Stimulated activated CD8-positive, alpha-beta memory T cell treated with anti-CD3 and anti-CD28 coated beads, Interleukin-15, amount 100 ng/mL, for 48 hours (primary cell): Measurements from ENCODE around the gene CES3.
A peak's percentile ranks its signal among the peaks of the same experiment; 100 is the strongest.

Experiments used
- DNase-seq, 2 donors: peaks; one replicate each; pipeline ENCODE4 v3.0.0-alpha.2; 2020; ENCODE audit warnings: low read depth in 2 of 2

CES3 gene, protein sequence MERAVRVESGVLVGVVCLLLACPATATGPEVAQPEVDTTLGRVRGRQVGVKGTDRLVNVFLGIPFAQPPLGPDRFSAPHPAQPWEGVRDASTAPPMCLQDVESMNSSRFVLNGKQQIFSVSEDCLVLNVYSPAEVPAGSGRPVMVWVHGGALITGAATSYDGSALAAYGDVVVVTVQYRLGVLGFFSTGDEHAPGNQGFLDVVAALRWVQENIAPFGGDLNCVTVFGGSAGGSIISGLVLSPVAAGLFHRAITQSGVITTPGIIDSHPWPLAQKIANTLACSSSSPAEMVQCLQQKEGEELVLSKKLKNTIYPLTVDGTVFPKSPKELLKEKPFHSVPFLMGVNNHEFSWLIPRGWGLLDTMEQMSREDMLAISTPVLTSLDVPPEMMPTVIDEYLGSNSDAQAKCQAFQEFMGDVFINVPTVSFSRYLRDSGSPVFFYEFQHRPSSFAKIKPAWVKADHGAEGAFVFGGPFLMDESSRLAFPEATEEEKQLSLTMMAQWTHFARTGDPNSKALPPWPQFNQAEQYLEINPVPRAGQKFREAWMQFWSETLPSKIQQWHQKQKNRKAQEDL

DNA sequence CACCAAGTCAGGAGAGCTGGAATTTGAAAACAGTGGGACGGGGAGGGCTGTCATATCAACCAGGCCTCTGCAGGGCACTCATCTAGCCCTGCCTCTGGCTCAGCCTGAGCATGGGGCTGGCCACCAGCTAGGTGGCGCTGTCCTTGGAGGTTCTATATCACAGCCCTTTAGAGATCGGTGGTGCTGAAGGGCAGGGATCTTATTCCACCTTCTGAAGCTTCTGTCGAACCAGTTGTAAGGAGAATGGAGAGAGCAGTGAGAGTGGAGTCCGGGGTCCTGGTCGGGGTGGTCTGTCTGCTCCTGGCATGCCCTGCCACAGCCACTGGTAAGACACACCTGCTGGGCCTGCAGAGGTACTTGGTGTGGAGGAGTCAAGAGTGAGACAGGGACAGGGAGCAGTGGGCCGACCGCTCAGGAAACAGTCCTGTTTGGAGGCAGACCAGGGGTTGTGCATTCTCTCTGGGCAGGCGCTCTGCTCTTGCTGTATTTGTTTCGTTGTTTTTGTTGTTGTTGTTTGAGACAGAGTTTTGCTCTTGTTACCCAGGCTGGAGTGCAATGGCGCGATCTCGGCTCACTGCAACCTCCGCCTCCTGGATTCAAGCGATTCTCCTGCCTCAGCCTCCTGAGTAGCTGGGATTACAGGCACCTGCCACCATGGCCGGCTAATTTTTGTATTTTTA lies at the start of gene CES3:
CES3 (plus strand) TSS at position 202 of the 680 bp plus-strand sequence; CDS start at position 244, 42 bp downstream.
- peak; percentile 45 to 58 for DNase-seq

DNA sequence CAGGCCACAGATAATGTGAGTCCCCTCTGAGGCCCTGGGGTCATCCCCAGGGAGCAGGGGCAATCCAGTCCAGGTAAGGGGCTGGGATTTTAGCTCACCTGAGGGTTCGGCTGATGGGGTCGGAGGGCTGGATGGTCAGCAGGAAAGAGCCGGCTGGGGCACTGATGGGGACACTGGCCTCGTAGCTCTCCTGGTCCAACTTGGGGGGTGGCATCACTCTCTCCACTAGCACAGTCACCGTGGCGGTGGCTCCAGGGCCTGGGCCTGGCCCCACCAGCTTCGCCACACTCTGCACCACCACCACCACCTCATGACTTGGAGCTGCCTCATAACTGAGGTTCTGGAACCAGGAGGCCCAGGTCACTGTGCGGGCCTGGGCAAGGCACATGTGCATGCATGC lies 49.3 kb upstream of the CES3 start:
- DNase-seq, result no peak

DNA sequence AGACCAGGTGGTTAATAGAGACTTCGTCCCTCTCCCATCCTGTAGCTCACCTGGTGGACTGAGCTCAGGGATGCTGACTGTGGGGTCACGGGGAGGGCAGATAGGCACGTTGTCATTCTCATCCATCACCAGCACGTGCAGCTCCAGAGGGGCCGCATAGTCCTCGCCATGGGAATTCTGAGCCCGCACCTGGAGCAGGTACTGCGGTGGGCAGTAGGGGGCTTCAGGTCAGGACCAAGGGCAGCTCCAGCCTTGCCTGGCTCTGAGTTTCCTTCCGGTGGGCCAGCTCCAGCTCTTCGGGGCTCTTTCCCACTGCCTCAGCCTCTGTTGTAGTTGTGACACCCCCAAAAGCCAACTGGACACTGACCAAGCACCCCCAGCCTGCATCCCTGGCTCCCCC lies 48.0 kb upstream of the CES3 start:
- DNase-seq, result no peak

DNA sequence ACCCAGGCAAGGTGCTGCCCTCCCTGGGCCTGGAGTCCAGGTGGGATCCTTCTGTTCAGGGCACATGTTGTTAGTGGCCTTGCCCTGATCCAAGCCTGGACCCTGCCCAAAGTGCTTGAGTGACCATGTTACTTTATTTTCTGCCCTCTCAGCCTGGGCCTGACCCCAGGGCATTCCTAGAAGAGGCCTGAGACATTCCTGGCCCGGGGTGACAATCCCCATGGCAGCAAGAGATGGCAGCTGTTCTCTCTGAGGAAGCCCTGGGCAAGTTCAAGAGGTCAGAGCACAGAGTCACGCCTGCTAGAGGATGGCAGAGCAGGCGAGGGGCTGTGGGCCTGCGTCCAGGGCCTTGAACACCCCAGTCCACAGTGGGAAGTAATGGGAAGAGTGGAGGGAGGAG lies 47.4 kb upstream of the CES3 start:
- DNase-seq, result no peak

DNA sequence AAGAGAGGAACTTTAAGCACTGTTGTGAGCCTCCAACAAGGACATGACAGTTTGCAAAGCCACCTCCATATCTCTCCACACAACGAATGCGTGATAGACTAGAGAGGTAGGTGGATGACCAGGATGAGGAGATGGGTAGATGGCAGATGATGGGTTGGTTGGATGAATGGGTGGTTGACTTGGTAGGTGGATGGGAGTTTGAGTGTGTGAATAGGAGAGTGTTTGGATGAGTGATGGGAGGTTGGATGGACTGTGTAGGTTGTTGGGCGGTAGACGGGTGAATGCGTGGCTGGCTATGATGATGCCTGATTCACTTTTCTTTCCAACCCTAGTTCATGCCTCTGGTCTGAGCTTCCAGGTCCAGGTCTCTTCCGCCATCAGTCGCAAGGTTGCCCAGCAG lies 46.5 kb upstream of the CES3 start:
- no peak for DNase-seq

DNA sequence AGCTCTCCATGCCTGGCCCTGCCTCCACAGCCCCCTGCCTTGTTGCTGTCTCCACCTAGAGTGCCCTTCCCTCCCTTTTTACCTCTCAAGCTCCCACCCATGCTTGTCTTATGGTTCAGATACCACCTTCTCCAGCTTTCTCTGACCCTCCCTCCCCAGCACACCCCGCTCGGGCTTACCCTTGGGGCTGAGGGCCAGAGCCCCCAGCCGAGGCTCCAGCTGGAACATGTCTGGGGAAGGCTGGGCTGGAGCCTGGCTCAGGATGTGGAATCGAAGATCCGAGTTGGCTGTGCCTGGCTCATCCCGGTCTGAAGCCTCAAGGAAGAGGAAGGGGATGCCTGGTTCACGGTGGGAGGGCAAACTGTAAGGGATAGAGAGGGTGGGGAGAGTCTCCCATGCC lies 46.0 kb upstream of the CES3 start:
- no peak for DNase-seq

DNA sequence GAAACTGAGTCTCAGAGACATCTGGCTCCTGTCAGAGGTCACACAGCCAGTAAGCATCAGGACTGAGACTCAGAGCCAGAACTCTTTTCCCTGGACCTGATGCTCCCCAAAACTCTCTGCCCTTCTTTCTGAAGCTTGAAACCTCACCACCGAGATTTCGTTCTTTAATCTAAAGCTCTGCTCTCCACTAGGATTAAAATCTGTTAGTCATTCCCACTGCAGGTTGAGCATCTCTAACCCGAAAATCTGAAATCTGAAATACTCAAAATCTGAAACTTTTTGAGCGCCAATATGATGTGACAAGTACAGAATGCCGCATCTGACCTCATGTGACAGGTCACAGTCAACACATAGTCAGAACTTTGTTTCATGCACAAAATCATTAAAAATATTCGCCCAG lies 44.5 kb upstream of the CES3 start:
- DNase-seq, result no peak

DNA sequence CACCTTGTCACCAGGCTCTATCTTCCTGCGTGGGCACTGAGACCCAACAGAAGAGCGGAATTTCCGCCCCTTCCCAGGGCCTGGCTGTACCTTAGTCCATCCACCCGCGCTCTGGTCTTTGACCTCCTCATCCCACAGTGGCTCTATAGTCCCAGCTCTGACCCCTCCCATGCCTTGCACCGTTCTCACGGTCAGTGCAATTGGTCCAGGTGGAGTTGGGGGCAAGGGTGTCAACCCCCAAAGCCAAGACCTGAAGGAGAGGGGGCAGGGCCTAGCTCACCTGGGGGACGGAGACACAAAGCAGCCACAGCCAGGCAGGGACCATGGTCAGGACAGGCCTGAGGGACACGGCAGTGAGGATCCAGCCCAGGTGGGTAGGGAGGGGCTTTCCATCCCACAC lies 43.3 kb upstream of the CES3 start:
- no peak for DNase-seq

DNA sequence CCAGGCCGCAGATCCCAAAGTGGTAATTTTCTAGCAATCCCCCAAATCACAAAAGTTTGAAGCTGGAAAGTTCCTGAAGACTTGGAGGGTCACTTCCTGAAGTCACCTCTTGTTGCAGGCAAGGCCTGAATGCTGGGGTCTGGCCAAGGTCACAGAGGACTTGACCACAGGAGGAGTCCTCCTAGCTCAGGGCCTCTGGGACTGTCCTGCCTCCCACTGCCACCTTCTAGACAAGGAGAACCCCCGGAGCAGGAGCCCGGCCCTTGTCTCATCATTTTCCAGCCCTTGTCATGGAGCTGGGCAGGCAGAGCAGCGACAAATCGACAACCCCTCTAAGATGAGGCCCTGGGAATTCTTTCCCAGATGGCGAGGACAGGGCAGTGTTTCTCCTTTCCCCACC lies 42.7 kb upstream of the CES3 start:
- no peak for DNase-seq

DNA sequence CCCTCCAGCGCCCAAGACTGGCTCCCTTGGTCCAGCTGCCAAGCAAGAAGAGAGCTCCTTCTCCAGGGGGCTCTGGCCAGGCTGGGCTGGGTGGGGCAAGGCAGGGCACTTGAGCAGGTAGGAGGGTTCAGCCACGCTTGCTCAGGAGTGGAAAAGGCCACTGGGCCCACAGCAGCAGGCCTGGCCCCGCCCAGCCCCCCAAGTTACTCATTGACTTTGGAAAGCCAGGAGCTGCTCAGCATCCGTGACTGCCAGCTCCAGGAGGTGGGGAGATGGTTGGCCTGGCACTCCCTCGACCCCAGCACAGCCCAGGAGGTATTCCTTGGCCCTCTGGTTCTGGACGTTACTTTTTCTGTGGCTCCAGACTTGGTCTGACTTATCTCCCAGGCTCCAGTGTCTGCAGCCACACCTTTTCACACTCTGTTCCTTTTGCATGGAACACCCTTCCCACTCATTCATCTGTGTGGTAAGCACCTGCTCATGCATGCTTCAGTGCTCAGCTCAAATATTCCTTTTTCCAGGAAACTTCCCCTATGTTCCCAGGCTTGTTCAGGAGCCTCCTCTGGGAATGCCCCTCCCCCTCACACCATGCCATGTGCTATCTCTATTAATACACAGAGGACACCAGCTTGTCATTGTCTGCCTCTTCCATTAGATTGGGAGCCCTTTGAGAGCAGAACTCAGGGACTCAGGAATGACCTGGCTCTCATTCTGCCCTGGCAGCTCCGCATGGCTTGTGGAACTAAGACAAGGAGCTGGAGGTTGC lies 42.1 kb upstream of the CES3 start, which contains the start of gene CDH16:
CDH16 (minus strand) TSS at position 83 of the 766 bp plus-strand sequence. CDS start 820 bp downstream, outside the sequence.
- no peak for DNase-seq

DNA sequence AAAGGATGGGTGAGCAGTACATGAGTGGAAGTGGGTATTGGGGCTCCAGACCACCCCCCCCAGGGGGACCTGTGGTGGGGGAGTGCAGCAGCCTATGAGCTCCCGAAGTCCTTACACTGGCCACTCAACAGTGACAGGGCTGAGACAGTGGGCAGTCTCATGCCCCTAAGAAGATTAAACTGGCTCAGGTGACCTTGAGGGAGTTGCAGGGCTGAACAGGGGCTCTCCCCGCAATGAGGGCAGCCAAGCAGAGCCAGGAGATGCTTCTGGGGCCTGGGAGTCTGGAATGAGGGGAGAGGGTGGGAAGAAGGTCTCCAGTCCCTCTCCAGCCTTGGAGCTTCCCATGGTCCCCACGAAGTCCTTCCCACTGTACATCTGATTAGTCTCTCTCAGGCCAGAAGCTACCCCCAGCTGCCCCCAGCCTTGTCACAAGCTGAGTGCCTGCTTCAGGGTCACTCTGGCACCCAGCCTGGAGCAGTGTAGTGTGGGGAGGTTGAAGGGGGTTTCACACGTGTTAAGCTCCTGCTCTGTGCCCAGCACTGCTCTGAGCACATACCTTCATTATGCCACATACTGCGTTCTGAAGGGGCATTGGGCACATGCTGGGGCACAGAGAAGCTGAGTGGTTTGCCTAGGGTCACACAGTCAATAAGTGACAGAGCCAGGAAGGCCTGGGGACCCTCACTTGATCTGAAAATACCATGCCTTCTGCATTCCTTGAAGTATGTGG lies 41.3 kb upstream of the CES3 start:
- DNase-seq, result no peak

DNA sequence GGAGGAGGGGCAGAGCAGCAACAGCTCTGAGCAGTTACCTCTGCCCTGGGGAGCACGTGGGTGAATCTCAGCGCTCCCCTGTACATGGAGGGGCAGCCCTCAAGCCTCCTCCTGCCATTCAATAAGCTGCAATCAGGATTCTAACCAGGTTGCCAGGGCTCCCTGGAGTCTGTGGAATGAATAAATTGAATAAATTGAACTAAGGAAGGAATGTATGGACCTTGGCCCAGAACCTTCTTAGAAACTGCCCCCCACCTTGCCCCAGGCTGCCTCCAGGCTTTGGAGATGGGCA lies 40.8 kb upstream of the CES3 start:
- DNase-seq, result no peak

DNA sequence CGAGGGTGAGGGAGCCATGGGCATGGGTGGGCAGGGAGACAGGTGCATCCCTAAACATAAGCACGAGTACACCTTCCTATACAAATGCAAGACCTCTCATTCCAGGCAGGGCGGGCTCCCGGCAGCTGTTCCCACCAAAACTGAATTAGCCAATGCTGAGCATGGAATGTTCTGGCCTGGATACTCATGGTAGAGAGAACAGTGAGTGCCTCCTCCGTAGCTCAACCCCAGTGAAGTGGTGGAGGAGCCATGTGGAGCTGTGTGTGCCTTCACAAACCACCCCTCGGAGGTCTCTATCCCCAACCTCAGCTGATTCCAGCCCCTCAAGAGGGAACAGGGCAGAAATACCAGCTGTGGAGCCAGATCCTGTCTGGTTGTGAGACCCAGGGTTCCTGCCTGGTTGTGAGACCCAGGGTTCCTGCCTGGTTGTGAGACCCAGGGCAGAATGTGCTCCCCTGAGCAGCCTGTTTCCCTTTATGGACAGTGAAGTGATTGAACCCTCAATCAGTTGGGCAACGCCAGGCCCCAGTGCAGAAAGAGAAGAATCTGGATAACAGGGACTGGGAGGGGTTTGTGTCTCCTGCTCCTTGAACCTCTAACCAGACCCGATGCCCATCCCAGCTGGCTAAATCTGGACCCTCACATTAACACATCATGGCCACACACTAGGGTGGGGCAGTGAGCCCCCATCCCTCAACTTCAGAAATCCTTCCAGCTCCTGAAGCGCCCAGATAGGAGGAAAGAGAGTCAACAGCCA lies 40.0 kb upstream of the CES3 start:
- no peak for DNase-seq

DNA sequence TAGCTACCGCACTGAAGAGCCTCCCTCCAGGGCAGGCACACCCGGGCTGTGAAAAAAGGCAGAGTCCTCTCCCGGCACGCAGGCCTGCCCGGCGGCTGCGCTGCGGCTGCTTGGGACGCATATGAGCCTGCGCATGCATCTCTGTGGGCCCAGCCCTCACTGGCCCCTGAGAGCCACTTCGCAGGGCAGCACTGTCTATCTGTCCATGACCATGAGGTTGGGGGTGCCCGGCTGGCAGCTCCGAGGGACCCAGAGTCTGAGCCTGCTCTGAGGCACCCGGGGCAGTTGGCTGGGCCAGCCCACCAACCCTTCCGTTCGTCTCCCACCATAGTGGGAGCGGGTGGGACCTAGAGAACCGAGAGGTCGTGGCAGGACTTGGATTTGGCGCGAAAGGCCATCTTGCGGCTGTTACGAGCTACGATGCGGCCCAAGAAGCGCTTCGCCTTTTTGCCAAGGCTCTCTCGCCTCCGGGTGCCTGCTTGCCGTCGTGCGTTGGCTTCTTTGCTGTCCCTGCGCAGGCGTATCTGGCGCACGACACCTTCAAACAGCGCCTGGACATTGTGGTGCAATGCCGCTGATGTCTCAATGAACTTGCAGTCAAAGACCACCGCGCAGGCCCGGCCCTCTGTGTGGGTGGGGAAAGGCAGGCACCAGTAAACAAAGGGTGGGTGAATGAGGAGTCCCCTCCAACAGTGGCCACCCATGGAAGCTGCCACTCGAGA lies 39.2 kb upstream of the CES3 start:
- no peak for DNase-seq

DNA sequence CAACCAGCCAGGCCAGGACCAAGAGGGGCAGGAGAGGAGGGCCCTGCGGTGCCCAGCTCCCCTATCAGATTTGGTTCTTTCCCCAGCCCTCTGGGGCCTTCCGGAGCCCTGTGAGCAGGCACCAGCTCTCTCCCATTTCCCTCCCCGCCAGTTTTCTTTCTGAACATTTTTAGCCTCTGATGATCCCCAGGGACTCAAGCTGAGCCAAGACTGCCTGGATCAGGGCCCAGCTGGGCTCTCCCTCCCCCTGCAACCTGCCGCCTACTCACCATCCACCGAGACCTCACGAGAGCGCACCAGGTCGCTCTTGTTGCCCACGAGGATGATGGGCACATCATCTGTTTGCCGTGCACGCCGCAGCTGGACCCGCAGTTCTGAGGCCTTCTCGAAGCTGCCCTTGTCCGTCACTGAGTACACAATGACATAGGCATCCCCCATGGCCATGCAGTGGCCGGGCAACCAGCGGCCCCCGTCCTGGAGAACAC lies 37.8 kb upstream of the CES3 start:
- no peak for DNase-seq

DNA sequence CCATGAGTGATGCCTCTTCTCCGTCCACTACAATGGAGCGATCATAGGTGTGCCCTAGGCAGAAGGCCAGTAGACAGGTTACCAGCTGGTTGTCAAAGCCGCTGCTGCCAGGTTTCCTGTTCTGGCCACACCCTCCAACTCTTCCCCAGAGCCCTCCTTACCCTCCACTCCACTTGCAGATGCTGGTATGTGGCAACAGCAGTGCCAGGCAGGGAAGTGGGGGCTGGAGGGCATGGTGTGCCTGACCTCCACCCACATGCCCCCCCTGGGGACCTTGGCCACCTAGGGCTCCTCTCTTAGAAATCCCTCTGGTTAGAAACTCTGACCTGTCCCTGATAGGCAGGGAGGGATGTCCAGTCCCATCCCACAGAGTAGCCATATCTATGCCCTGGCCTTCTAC lies 37.2 kb upstream of the CES3 start:
- no peak for DNase-seq

DNA sequence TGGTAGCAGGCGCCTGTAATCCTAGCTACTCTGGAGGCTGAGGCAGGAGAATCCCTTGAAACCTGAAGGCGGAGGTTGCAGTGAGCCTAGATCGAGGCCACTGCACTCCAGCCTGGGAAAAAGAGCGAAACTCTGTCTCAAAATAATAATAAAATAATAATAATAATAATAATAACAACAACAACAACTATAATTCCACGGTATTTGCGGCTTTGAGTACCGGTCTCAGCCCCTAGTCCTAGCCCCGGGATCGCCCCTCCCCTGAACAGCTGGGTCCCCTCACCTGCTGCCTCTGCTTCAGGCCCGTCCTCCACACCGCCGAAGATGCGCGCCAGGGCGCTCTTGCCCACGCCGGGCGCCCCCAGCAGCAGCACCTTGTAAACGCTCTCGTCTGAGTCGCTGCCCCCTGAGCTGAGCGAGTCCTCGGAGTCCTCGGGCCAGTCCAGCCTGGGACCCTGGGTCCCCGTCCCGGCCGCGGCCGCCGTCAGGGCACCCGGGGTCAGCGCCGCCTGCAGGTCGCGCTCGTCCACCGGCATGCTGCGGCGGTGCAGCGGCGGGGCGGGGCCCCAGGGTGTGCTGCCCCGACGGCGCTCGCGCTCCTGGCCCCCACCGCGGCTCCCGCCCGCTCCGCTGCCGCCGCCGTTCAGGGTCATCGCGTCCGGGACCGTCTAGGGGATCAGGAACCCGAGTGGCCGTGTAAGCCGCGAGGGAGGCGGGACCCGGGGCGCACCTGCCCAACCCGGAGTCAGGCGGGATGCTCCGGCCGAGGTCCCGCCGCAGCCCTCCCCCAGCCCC lies 36.3 kb upstream of the CES3 start:
- peak in 1 of 2 donors; percentile 22 for DNase-seq

DNA sequence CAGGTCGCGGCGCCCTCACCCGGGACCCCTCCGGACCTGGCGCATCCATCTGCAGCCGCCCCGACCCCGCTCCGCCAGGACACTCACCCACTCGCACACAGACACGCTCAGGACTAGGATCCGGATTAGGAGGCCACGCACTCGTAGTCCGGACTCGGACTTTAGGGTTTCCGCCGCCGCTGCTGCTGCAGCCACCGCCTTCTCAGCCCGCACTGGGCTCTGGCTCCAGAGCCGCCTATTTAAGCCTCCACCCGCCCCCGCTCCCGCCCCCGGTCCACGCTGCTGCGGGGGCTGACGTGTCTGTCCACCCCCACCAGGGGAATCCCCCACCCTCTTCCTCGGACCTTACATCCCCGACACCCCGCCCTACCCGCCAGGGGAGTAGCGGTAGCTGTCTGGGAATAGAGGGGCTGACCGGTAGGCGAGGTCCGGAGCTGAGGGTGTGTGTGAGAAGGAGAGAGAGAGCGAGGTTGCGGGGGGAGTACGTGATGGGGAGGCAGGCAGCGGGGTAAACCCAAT lies 35.7 kb upstream of the CES3 start, which contains the start of gene RRAD:
RRAD (minus strand) TSS at position 214 of the 519 bp plus-strand sequence. CDS start 356 bp downstream, outside the sequence.
- DNase-seq, result no peak
